Measurements from ENCODE around the gene RNF10. TPM values are rescaled to one million over a fixed set of nuclear protein-coding genes. Genes with fewer than 3 reads are reported as not detected.
"Not testable (repeated sequence)": the region's sequence is repeated elsewhere in the genome, so short reads cannot be mapped to it uniquely, and the experiment has no call there.

RNF10 gene
- total and polyA plus RNA-seq, 2 of the 4 experiments (the other 2 are of a cell fraction): 44.4 to 95.0 TPM

DNA sequence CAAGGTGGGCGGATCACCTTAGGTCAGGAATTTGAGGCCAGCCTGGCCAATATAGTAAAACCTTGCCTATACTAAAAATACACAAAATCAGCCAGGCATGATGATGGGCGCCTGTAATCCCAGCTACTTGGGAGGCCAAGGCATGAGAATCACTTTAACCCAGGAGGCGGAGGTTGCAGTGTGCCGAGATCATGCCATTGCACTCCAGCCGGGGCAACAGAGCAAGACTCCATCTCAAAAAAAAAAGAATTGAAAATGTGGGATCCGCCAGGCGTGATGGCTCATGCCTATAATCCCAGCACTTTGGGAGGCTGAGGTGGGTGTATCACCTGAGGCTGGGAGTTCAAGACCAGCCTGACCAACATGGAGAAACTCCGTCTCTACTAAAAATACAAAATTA lies 14.8 kb upstream of the RNF10 start:
- H3K79me1 ChIP-seq (ENCODE audit: low read depth in 1 of 2, low read length in 2 of 2); H3K4me1 ChIP-seq (ENCODE audit: control insufficient read depth, insufficient read depth, low read length); H3K14ac ChIP-seq (replicated peaks; ENCODE audit: low read depth, low read length); H2AK5ac ChIP-seq (ENCODE audit: low read depth, low read length); H3K4me2 ChIP-seq (ENCODE audit: low read depth, low read length); H2BK120ac ChIP-seq (ENCODE audit: low read depth, low read length); dilution Hi-C loops (cut with HindIII; ENCODE audit: low sequenced_read_pairs, unreplicated experiment); H2BK15ac ChIP-seq (ENCODE audit: low read depth, low read length); DNase-seq; H4K20me1 ChIP-seq (ENCODE audit: insufficient read depth, low read length); CTCF ChIA-PET; H4K91ac ChIP-seq (ENCODE audit: insufficient read depth, low read depth, low read length); intact Hi-C loops (cut with micrococcal nuclease); ATAC-seq (ENCODE audit: low read depth); H3K9me1 ChIP-seq (ENCODE audit: insufficient read depth, low read length); BruUV-seq (replicated peaks); H3K4ac ChIP-seq (ENCODE audit: low read depth, low read length); H3K56ac ChIP-seq (ENCODE audit: extremely low read depth, insufficient read depth, low read length); H4K8ac ChIP-seq (ENCODE audit: low read depth in 2 of 2, low read length in 2 of 2); H3K27me3 ChIP-seq (ENCODE audit: control insufficient read depth, insufficient read depth, low read length); H2BK5ac ChIP-seq (ENCODE audit: low read depth, low read length, poor library complexity, severe bottlenecking); H2BK20ac ChIP-seq (ENCODE audit: low read depth, low read length); POLR2A ChIA-PET (ENCODE audit: unreplicated experiment); H4K5ac ChIP-seq (ENCODE audit: low read depth, low read length); H3K4me3 ChIP-seq (ENCODE audit: insufficient read depth, low read depth, low read length); H2AK9ac ChIP-seq (replicated peaks; ENCODE audit: low read depth, low read length, poor library complexity); H3K18ac ChIP-seq (ENCODE audit: low read depth, low read length); H2AFZ ChIP-seq (replicated peaks; ENCODE audit: low read length, poor library complexity); in situ Hi-C loops (cut with MboI; ENCODE audit: low sequenced_read_pairs); H3K27ac ChIP-seq (ENCODE audit: insufficient read depth, low read length); H3K9me3 ChIP-seq (ENCODE audit: control insufficient read depth, insufficient read depth, low read length); H3K9ac ChIP-seq (ENCODE audit: low read depth, low read length); H3K23ac ChIP-seq (ENCODE audit: low read depth, low read length): not testable (repeated sequence)
- peaks cover 29% of the 10 kb centered on the region for H3K36me3 ChIP-seq (ENCODE audit: control insufficient read depth, insufficient read depth, low read length)
- WGBS, 2 experiments (ENCODE audit: extremely low coverage in 2 of 2, insufficient read length in 1 of 2): no CpG with 5 or more reads among the region's 8 CpGs

All from IMR-90 (cell line).